Epithelial cell of proximal tubule (primary cell): ENCODE results near the gene SLC44A5. TPM values are rescaled to one million over a fixed set of nuclear protein-coding genes. Genes with fewer than 3 reads are reported as not detected.
"Not testable (repeated sequence)": the region's sequence is repeated elsewhere in the genome, so short reads cannot be mapped to it uniquely, and the experiment has no call there.

ENCODE experiments used
- DNase-seq: peaks from one replicate; pipeline ENCODE4 v3.0.0-alpha.2; 2011; ENCODE audit warnings: low read depth
- H3K4me3 ChIP-seq: 2 replicates; pipeline ENCODE4 v1.5.1; 2011; ENCODE audit warnings: low read depth, mild to moderate bottlenecking, low read length
- total RNA-seq: library from RNA; depleted of rRNA; stranded (reverse); fragments of >200 nt; gene quantifications from 2 replicates; pipeline ENCODE4 v1.2.3, GENCODE V29; 2015
- TF ChIP-seq, protein P1 (sequence below): conservative IDR thresholded peaks from 2 replicates; pipeline ENCODE4 v1.5.1; 2012; ENCODE audit warnings: low read depth, mild to moderate bottlenecking, low read length

SLC44A5 gene
- total RNA-seq, 1 donor from 2014 or later, result 1.8 TPM

DNA sequence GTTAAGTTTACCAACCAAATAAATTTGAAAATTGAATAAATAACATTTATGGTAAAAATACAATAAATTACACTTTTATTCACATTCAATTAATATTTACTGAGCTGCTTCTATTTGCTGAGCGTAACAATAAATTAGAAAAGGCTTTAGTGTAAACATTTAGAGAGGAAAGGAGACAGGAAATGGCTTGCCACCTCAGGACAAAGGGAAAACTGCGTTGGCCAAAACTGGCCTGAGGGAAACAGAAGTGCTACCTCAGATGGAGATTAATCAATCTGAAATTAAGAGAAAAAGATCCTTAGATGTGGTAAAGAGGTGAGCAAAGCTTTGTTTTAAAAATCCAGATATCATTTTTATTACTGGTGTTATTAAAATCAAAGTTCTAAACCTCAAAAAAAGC is 128.0 kb downstream of the SLC44A5 start:
- no peak overlapping the region for H3K4me3 ChIP-seq
- DNase-seq, result no peak
- TF ChIP-seq, protein P1, sequence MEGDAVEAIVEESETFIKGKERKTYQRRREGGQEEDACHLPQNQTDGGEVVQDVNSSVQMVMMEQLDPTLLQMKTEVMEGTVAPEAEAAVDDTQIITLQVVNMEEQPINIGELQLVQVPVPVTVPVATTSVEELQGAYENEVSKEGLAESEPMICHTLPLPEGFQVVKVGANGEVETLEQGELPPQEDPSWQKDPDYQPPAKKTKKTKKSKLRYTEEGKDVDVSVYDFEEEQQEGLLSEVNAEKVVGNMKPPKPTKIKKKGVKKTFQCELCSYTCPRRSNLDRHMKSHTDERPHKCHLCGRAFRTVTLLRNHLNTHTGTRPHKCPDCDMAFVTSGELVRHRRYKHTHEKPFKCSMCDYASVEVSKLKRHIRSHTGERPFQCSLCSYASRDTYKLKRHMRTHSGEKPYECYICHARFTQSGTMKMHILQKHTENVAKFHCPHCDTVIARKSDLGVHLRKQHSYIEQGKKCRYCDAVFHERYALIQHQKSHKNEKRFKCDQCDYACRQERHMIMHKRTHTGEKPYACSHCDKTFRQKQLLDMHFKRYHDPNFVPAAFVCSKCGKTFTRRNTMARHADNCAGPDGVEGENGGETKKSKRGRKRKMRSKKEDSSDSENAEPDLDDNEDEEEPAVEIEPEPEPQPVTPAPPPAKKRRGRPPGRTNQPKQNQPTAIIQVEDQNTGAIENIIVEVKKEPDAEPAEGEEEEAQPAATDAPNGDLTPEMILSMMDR, result no peak

DNA sequence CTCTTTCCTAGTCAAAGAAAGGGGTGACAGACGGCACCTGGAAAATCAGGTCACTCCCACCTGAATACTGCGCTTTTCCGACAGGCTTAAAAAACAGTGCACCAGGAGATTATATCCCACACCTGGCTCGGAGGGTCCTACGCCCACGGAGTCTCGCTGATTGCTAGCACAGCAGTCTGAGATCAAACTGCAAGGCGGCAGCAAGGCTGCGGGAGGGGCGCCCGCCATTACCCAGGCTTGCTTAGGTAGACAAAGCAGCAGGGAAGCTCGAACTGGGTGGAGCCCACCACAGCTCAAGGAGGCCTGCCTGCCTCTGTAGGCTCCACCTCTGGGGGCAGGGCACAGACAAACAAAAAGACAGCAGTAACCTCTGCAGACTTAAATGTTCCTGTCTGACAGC is 134.4 kb downstream of the SLC44A5 start:
- DNase-seq, H3K4me3 ChIP-seq: not testable (repeated sequence)

DNA sequence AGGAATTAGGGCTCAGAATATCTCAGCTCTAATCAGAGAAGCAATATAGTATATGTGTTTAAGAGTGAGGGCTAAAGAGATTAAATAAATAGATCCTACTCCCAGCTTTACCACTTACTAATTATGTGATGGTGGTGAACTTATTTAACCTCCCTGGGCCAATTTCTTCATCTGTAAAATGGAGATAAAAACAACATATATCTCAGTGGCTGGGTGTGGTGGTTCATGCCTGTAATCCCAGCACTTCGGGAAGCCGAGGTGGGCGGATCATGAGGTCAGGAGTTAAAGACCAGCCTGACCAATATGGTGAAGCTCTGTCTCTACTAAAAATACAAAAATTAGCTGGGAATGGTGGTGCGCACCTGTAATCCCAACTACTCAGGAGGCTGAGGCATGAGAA is 135.2 kb downstream of the SLC44A5 start:
- no peak for DNase-seq
- TF ChIP-seq, protein P1, result no peak
- H3K4me3 ChIP-seq, result no peak overlapping the region

DNA sequence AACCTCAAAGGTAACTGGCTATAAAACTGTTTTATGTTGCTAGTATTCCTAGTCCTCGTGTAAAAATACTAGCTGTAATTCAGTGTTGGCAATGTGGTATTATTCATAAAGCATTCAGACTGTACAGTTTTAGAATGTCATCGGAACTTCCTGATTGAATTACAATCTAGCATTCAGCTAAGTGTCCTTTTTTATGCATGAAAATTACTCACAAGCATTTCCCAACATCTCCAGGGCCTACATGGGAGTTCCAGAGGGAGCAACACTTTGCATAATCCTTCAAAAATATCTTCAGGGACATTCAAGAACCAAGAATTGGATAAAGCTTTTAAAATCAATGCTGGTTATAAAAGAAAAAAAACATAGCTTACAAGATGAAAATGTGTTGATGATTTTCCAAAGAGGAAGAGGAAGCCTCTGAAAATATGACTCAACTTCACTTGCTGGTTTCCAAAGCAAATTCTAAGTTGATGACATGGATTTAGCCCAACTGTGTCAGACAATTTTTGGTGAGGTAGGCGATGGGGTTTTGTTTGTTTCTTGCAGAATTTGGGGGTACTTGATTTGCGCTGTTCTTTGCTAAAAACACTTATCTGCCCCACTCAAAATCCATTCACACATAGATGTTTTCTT is 137.8 kb downstream of the SLC44A5 start:
- H3K4me3 ChIP-seq, result no peak overlapping the region
- no peak for DNase-seq
- TF ChIP-seq, protein P1, result no peak

DNA sequence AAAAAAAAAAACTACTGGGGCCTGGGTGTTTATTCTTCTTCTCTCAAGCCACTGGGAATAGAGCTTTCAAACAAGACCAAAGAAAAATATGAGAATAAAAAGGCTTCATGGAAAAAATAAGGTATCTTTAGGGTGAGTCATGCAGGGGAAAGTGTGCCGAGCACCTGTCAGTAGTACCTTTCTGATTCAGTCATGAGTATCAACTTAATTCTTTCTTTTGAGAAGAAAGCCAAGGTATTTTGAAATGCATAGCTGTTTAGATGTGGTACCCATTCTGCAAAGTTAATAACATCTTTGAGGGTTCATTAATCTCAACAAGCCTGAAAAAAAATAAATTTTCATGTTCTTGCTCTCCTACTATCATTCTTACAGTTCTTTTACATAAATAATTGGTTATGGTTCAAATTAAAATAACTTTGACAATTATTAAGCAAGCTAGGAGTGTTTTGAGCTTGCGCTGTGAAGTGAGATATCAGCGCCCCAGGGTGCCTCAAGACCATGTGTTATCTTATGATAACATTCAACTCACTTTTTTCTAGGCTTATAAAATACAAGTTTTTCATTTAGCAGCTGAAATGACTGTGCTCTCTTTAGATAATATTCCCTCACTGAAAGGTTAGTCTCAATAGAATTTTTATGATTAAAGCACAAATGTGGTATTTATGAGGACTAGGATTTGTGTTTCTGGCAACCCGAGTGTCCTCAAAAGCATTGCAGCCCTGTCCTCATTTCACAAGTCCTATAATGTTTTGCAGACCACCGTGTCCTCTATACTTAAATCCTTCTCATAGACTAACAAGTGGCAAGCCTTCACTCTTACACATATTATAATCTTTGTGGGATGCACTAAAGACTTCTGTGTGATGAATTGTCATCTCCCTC is 138.6 kb downstream of the SLC44A5 start:
- DNase-seq, result no peak
- H3K4me3 ChIP-seq, result no peak overlapping the region
- TF ChIP-seq, protein P1, result no peak

DNA sequence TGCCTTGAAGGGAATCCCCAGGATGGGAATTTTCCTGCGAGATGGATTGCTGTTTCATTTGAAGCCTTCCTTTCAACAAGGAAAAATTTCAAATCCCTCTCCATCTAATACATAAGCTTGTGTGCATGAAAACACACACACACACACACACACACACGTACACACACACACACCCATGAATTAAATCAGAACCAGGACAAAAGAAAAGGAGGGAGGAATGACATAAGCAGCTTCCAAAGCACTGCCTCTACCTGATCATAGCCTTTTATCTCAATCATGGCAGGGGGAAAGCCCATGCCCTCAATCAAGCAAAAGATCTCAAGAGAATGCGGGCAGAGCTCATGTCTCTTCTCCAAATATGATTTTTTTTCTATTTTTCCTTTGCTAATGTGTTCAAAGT is 139.7 kb downstream of the SLC44A5 start:
- H3K4me3 ChIP-seq, result no peak overlapping the region
- TF ChIP-seq, protein P1, result no peak
- no peak for DNase-seq

DNA sequence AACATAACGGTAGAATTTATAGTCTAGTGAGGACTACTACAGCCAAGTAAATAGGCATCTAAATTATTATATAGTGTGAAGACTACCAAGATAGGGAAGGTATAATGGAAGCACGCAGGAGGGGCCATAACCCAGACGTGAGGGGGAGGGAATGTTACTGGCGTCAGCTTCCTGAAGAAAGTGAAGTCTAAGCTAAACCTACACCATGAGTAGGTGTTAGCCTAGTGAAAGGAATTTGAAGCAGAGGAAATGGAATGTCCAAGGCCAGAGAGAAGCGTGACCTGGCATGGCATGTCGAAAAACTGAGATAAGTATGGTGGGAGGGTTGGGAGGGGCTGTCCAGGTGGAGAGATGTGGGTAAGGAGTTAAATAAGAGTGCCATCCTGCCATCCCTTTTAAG is 140.5 kb downstream of the SLC44A5 start:
- H3K4me3 ChIP-seq, result no peak overlapping the region
- TF ChIP-seq, protein P1, result no peak
- DNase-seq, result no peak
